ENCODE data around the gene MRPL23.

GRCh38 chr11:1943977-1944376 lies 3.2 kb upstream of the MRPL23 start:
- TF ChIP-seq ASH2L (IDR thresholded peaks at IDR 0.05; ENCODE audit: insufficient read length, low read depth, low read length): no peak
- TF ChIP-seq ZNF136 (CRISPR knock-in tag; IDR thresholded peaks at IDR 0.05; ENCODE audit: low read depth): no peak
- TF ChIP-seq HMGXB3 (CRISPR knock-in tag; IDR thresholded peaks at IDR 0.05; ENCODE audit: borderline replicate concordance): no peak

Data from HepG2 (cell line).